ENCODE measurements around the gene THAP4. TPM values are rescaled to one million over a fixed set of nuclear protein-coding genes. Genes with fewer than 3 reads are reported as not detected.

Gene THAP4
- total RNA-seq, 1 donor from 2014 or later, result 51.6 TPM

- Mint-ChIP-seq H3K4me1 (ENCODE audit: unreplicated experiment) (peaks cover 18% of the 10 kb centered on the region), H3K27ac (ENCODE audit: unreplicated experiment) (no peak overlapping the region), H3K4me3 (ENCODE audit: unreplicated experiment) (no peak overlapping the region), H3K9me3 (ENCODE audit: unreplicated experiment) (peaks cover 6% of the 10 kb centered on the region), H3K36me3 (ENCODE audit: unreplicated experiment) (peaks cover 15% of the 10 kb centered on the region), H3K27me3 (ENCODE audit: unreplicated experiment) (no peaks in the 10 kb centered on the region)
- TF ChIP-seq, protein P1, sequence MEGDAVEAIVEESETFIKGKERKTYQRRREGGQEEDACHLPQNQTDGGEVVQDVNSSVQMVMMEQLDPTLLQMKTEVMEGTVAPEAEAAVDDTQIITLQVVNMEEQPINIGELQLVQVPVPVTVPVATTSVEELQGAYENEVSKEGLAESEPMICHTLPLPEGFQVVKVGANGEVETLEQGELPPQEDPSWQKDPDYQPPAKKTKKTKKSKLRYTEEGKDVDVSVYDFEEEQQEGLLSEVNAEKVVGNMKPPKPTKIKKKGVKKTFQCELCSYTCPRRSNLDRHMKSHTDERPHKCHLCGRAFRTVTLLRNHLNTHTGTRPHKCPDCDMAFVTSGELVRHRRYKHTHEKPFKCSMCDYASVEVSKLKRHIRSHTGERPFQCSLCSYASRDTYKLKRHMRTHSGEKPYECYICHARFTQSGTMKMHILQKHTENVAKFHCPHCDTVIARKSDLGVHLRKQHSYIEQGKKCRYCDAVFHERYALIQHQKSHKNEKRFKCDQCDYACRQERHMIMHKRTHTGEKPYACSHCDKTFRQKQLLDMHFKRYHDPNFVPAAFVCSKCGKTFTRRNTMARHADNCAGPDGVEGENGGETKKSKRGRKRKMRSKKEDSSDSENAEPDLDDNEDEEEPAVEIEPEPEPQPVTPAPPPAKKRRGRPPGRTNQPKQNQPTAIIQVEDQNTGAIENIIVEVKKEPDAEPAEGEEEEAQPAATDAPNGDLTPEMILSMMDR (IDR thresholded peaks at IDR 0.05), result no peak
- no peak for DNase-seq (ENCODE audit: extremely low spot score, unreplicated experiment)
Observed at GRCh38 chr2:241616168-241617125, 20.5 kb downstream of the THAP4 start.

- DNase-seq (ENCODE audit: extremely low spot score, unreplicated experiment), result no peak
Observed at GRCh38 chr2:241615522-241616052, 21.4 kb downstream of the THAP4 start.

DNA sequence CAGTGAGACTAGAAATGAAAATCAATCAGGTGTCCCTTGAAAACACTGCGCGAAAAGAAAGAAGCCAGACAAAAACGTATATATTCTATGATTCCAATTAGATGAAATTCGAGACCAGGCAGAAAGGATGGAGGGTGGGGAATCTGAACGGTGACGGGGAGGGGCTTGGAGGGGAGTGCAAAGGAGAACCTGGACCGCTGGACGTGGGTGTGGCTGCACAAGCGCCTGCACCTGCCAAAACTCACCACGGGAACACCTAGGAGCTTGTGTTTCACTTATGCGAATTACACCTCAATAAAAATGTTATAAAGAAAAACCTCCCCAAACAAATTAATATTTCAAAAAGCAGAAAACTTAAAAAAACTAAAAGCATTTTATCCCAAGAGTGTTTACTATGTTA, 21.9 kb downstream of the THAP4 start:
- TF ChIP-seq, protein P1 (IDR thresholded peaks at IDR 0.05), result no peak
- no peak overlapping the region for H3K4me3 Mint-ChIP-seq (ENCODE audit: unreplicated experiment)
- no peaks in the 10 kb centered on the region for H3K27me3 Mint-ChIP-seq (ENCODE audit: unreplicated experiment)
- no peaks in the 10 kb centered on the region for H3K9me3 Mint-ChIP-seq (ENCODE audit: unreplicated experiment)
- H3K27ac Mint-ChIP-seq (ENCODE audit: unreplicated experiment), result no peak overlapping the region
- no peak for DNase-seq (ENCODE audit: extremely low spot score, unreplicated experiment)
- peaks cover 20% of the 10 kb centered on the region for H3K4me1 Mint-ChIP-seq (ENCODE audit: unreplicated experiment)
- peaks cover 8% of the 10 kb centered on the region for H3K36me3 Mint-ChIP-seq (ENCODE audit: unreplicated experiment)

More at GRCh38 chr2:241615522-241616052, 21.4 kb downstream of the THAP4 start:
- no peaks in the 10 kb centered on the region for H3K27me3 Mint-ChIP-seq (ENCODE audit: unreplicated experiment)
- TF ChIP-seq, protein P1 (IDR thresholded peaks at IDR 0.05), result no peak
- peaks cover 19% of the 10 kb centered on the region for H3K4me1 Mint-ChIP-seq (ENCODE audit: unreplicated experiment)
- H3K27ac Mint-ChIP-seq (ENCODE audit: unreplicated experiment), result no peak overlapping the region
- no peak overlapping the region for H3K4me3 Mint-ChIP-seq (ENCODE audit: unreplicated experiment)
- H3K36me3 Mint-ChIP-seq (ENCODE audit: unreplicated experiment), result peaks cover 10% of the 10 kb centered on the region
- peaks cover under 1% of the 10 kb centered on the region for H3K9me3 Mint-ChIP-seq (ENCODE audit: unreplicated experiment)

- no peak overlapping the region for H3K4me3 Mint-ChIP-seq (ENCODE audit: unreplicated experiment)
- peaks cover 23% of the 10 kb centered on the region for H3K4me1 Mint-ChIP-seq (ENCODE audit: unreplicated experiment)
- peaks cover 2% of the 10 kb centered on the region for H3K36me3 Mint-ChIP-seq (ENCODE audit: unreplicated experiment)
- DNase-seq (ENCODE audit: extremely low spot score, unreplicated experiment), result no peak
- peak overlapping the region; percentile 23 for H3K27ac Mint-ChIP-seq (ENCODE audit: unreplicated experiment)
- H3K27me3 Mint-ChIP-seq (ENCODE audit: unreplicated experiment), result no peaks in the 10 kb centered on the region
- H3K9me3 Mint-ChIP-seq (ENCODE audit: unreplicated experiment), result no peaks in the 10 kb centered on the region
- TF ChIP-seq, protein P1 (IDR thresholded peaks at IDR 0.05), result no peak
Observed at GRCh38 chr2:241613017-241613780, 23.8 kb downstream of the THAP4 start.
